Measurements from ENCODE around the gene FYB2.

FYB2 gene

GRCh38 chr1:56834137-56834900 lies 15.1 kb upstream of the FYB2 start:
- Histone ChIP-seq H3K4me1 (ENCODE audit: insufficient read depth, insufficient read length) (no peaks in the 10 kb centered on the region), H3K4me3 (ENCODE audit: insufficient read length, low read depth) (no peak overlapping the region)
- DNase-seq (ENCODE audit: low read depth, low spot score) = no peak

GRCh38 chr1:56833088-56833487 lies 13.9 kb upstream of the FYB2 start:
- Histone ChIP-seq H3K27me3 (ENCODE audit: insufficient read depth, insufficient read length) (no peaks in the 10 kb centered on the region), H3K36me3 (ENCODE audit: insufficient read depth, insufficient read length, low read length) (no peaks in the 10 kb centered on the region), H3K9ac (ENCODE audit: insufficient read length, low read depth) (no peak overlapping the region), H3K4me3 (ENCODE audit: insufficient read length, low read depth) (no peak overlapping the region), H3K4me1 (ENCODE audit: insufficient read depth, insufficient read length) (no peaks in the 10 kb centered on the region), H3K9me3 (ENCODE audit: insufficient read depth, low read length) (no peaks in the 10 kb centered on the region)
- TF ChIP-seq YY1 (IDR thresholded peaks at IDR 0.05; ENCODE audit: insufficient read depth, insufficient read length) (no peak), SUZ12 (IDR thresholded peaks at IDR 0.05; ENCODE audit: extremely low read depth, insufficient read depth, insufficient read length) (no peak), ZNF274 (IDR thresholded peaks at IDR 0.05; ENCODE audit: low read depth, low read length) (no peak)
- no peak for DNase-seq (ENCODE audit: low read depth, low spot score)

More at GRCh38 chr1:56834137-56834900, 15.1 kb upstream of the FYB2 start:
- Histone ChIP-seq H3K9me3 (ENCODE audit: insufficient read depth, low read length) (no peaks in the 10 kb centered on the region), H3K36me3 (ENCODE audit: insufficient read depth, insufficient read length, low read length) (no peaks in the 10 kb centered on the region), H3K27me3 (ENCODE audit: insufficient read depth, insufficient read length) (no peaks in the 10 kb centered on the region), H3K9ac (ENCODE audit: insufficient read length, low read depth) (no peak overlapping the region)
- no peak for TF ChIP-seq SUZ12 (IDR thresholded peaks at IDR 0.05; ENCODE audit: extremely low read depth, insufficient read depth, insufficient read length)
- TF ChIP-seq YY1 (IDR thresholded peaks at IDR 0.05; ENCODE audit: insufficient read depth, insufficient read length) = no peak
- TF ChIP-seq ZNF274 (IDR thresholded peaks at IDR 0.05; ENCODE audit: low read depth, low read length) = no peak

DNA sequence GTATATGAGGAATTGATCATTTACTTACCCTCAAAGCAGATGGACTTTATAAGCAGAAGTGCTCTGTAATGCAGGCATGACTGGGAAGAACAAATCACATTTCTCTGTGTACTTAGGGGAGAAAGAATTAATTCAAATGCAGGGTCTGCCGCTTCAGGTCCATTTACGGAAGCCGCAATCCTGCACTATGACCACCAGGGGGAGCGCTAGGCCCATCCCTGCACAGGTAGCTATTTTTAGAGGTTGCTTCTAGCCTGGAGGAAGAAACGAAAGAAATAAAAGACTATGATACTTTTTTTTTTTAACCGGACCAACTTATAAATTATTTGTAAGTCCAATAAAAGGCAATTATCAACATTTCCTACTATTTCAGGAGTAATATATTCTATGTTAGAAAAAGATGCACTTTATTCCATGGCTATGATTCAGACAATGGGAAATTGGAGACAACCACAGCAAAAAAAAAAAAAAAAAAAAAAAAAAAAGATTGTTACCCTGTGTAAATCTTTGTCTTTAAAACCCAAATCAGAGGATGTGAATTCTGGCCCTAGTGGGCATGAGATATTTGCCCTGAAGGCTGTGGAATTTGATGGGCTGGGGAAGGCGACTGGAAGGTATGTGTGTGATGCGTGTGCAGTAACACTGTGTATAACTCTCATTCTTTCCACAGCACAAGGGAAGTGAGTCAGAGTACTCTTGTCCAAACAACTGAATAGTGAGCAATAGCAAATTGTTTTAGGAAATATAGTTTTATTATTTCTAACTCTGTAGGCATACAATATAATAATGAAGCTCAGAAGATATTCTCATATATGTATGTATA lies 12.9 kb upstream of the FYB2 start:
- TF ChIP-seq YY1 (IDR thresholded peaks at IDR 0.05; ENCODE audit: insufficient read depth, insufficient read length) = no peak
- no peak for TF ChIP-seq ZNF274 (IDR thresholded peaks at IDR 0.05; ENCODE audit: low read depth, low read length)
- TF ChIP-seq SUZ12 (IDR thresholded peaks at IDR 0.05; ENCODE audit: extremely low read depth, insufficient read depth, insufficient read length) = no peak
- Histone ChIP-seq H3K36me3 (ENCODE audit: insufficient read depth, insufficient read length, low read length) (no peaks in the 10 kb centered on the region), H3K27me3 (ENCODE audit: insufficient read depth, insufficient read length) (no peaks in the 10 kb centered on the region), H3K9me3 (ENCODE audit: insufficient read depth, low read length) (no peaks in the 10 kb centered on the region), H3K9ac (ENCODE audit: insufficient read length, low read depth) (no peak overlapping the region), H3K4me1 (ENCODE audit: insufficient read depth, insufficient read length) (no peaks in the 10 kb centered on the region), H3K4me3 (ENCODE audit: insufficient read length, low read depth) (no peak overlapping the region)
- DNase-seq (ENCODE audit: low read depth, low spot score) = peak; percentile 88

GRCh38 chr1:56830052-56830451 lies 10.8 kb upstream of the FYB2 start:
- Histone ChIP-seq H3K36me3 (ENCODE audit: insufficient read depth, insufficient read length, low read length) (no peaks in the 10 kb centered on the region), H3K4me1 (ENCODE audit: insufficient read depth, insufficient read length) (no peaks in the 10 kb centered on the region), H3K4me3 (ENCODE audit: insufficient read length, low read depth) (no peak overlapping the region), H3K9me3 (ENCODE audit: insufficient read depth, low read length) (no peaks in the 10 kb centered on the region), H3K9ac (ENCODE audit: insufficient read length, low read depth) (no peak overlapping the region), H3K27me3 (ENCODE audit: insufficient read depth, insufficient read length) (no peaks in the 10 kb centered on the region)
- no peak for DNase-seq (ENCODE audit: low read depth, low spot score)
- TF ChIP-seq ZNF274 (IDR thresholded peaks at IDR 0.05; ENCODE audit: low read depth, low read length) (no peak), YY1 (IDR thresholded peaks at IDR 0.05; ENCODE audit: insufficient read depth, insufficient read length) (no peak), SUZ12 (IDR thresholded peaks at IDR 0.05; ENCODE audit: extremely low read depth, insufficient read depth, insufficient read length) (no peak)

GRCh38 chr1:56827711-56828110 lies 8.5 kb upstream of the FYB2 start:
- H3K27me3 ChIP-seq (ENCODE audit: insufficient read depth, insufficient read length) = no peaks in the 10 kb centered on the region
- TF ChIP-seq SUZ12 (IDR thresholded peaks at IDR 0.05; ENCODE audit: extremely low read depth, insufficient read depth, insufficient read length) = no peak
- H3K9ac ChIP-seq (ENCODE audit: insufficient read length, low read depth) = no peak overlapping the region
- no peaks in the 10 kb centered on the region for H3K36me3 ChIP-seq (ENCODE audit: insufficient read depth, insufficient read length, low read length)
- no peak for DNase-seq (ENCODE audit: low read depth, low spot score)
- no peaks in the 10 kb centered on the region for H3K9me3 ChIP-seq (ENCODE audit: insufficient read depth, low read length)
- no peak overlapping the region for H3K4me3 ChIP-seq (ENCODE audit: insufficient read length, low read depth)
- no peaks in the 10 kb centered on the region for H3K4me1 ChIP-seq (ENCODE audit: insufficient read depth, insufficient read length)

DNA sequence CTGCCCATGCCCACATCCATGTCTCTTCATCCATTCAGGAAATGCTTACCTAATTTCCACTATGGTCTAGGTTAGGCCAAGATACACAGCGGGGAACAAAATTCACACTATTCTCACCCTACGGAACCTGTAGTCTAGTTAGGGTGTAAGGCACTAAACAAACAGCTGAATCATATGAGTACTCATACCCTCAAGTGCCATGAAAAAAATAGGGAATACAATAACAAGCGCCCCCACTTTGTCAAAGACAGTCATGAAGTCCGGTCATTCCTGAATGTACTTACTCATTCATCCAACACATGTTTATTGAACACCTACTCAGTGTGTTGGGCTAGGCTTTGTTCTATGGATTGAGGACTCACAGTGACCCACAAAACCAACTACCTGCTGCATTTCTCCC lies 6.2 kb upstream of the FYB2 start:
- H3K4me1 ChIP-seq (ENCODE audit: insufficient read depth, insufficient read length) = no peaks in the 10 kb centered on the region
- TF ChIP-seq SUZ12 (IDR thresholded peaks at IDR 0.05; ENCODE audit: extremely low read depth, insufficient read depth, insufficient read length) = no peak
- TF ChIP-seq ZNF274 (IDR thresholded peaks at IDR 0.05; ENCODE audit: low read depth, low read length) = no peak
- TF ChIP-seq YY1 (IDR thresholded peaks at IDR 0.05; ENCODE audit: insufficient read depth, insufficient read length) = no peak
- no peaks in the 10 kb centered on the region for H3K27me3 ChIP-seq (ENCODE audit: insufficient read depth, insufficient read length)
- H3K36me3 ChIP-seq (ENCODE audit: insufficient read depth, insufficient read length, low read length) = no peaks in the 10 kb centered on the region
- H3K9me3 ChIP-seq (ENCODE audit: insufficient read depth, low read length) = no peaks in the 10 kb centered on the region
- no peak for DNase-seq (ENCODE audit: low read depth, low spot score)
- H3K9ac ChIP-seq (ENCODE audit: insufficient read length, low read depth) = no peak overlapping the region
- H3K4me3 ChIP-seq (ENCODE audit: insufficient read length, low read depth) = no peak overlapping the region

DNA sequence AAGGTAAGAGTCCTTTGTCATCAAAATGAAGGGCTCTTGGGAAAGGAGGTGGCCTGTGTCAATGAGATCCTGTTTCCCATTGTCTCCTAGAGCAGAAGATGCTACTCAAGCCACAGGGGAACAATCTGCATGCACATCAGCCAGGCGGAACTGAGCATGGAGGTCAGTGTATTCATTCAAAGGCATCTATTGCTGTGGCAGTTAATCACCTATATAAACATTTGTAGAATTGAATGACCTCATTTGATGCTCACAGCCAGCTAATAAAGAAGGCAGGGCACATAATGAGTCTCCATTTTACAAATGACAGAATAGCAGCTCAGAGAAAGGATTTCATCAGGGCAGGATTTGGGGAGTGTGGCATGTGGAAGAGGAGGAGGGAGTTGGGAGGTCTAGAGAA lies 5.7 kb upstream of the FYB2 start:
- Histone ChIP-seq H3K36me3 (ENCODE audit: insufficient read depth, insufficient read length, low read length) (no peaks in the 10 kb centered on the region), H3K9ac (ENCODE audit: insufficient read length, low read depth) (no peak overlapping the region), H3K9me3 (ENCODE audit: insufficient read depth, low read length) (no peaks in the 10 kb centered on the region), H3K27me3 (ENCODE audit: insufficient read depth, insufficient read length) (no peaks in the 10 kb centered on the region), H3K4me1 (ENCODE audit: insufficient read depth, insufficient read length) (no peaks in the 10 kb centered on the region), H3K4me3 (ENCODE audit: insufficient read length, low read depth) (no peak overlapping the region)
- TF ChIP-seq SUZ12 (IDR thresholded peaks at IDR 0.05; ENCODE audit: extremely low read depth, insufficient read depth, insufficient read length) = no peak
- no peak for TF ChIP-seq ZNF274 (IDR thresholded peaks at IDR 0.05; ENCODE audit: low read depth, low read length)
- TF ChIP-seq YY1 (IDR thresholded peaks at IDR 0.05; ENCODE audit: insufficient read depth, insufficient read length) = no peak
- no peak for DNase-seq (ENCODE audit: low read depth, low spot score)

Measured in NT2/D1 (cell line).